Measurements from ENCODE around the gene SLC35F3.

The SLC35F3 gene

DNA sequence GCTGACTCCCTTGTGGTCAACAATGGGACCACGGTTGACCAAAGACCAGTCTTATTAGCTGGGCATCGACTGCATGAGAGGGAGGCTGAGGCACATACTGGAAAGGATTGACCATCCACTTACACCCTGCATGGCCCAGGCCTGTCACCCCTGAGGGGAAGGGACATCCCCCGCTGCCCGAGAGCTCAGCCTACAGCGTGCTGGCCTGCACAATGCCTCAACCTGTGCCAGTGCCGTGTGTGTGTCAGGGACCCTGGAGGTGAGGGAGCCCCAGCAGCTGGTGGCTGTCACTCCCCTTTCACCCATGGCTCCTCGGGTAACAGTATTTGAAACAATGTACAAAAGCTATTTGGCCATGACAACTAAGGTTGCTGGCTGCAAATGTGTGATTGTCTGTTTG is 67.3 kb downstream of the SLC35F3 start:
- no peak for DNase-seq

DNA sequence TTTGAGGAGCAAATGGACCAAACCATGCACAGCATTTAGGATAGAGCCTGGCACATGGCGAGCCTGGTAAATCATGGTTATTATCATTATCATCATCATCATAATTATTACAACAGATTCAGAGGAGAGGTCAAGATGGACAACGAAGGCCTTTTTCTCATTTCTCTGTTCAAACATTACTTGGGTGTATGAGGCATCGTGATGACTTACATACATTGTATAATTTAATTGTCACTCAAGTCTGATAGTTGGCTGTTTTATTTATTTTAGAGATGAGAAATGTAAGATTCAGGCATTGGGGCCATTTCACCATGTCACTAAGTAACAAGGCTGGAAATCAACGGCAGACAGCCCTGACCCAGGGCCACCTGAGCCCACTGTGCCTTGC is 68.1 kb downstream of the SLC35F3 start:
- DNase-seq: no peak

DNA sequence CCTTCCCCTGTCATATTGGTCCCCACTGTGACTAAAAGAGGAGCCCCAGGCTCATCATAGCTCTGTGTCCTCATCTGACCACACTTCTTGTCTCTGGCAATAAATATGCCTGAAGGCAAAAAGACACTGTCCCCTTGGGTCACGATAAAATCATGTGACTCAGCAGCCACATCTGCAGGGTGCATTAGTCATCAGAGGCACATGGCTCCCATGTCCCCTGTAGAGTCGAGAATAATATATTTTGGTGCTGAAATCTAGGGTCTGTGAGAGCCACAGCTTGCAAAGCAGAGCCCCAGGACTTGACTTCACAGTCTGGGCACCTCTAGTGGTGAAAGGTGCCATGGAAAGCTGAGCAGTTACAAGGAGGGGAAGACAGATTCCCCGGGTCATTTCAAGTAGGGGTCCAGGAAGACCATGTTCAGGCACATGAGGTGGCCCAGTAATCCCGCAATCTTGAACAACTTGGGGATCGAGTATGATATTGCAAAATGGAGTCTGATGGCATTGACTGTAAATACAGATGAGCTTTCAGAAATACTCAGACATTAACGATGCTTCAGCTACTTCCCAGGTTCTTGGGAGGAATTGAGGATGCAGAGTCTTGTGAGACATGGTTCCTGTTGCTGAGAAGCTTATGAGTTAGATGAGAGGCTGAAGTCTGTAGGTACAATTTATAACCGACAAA is 68.6 kb downstream of the SLC35F3 start:
- DNase-seq: no peak

DNA sequence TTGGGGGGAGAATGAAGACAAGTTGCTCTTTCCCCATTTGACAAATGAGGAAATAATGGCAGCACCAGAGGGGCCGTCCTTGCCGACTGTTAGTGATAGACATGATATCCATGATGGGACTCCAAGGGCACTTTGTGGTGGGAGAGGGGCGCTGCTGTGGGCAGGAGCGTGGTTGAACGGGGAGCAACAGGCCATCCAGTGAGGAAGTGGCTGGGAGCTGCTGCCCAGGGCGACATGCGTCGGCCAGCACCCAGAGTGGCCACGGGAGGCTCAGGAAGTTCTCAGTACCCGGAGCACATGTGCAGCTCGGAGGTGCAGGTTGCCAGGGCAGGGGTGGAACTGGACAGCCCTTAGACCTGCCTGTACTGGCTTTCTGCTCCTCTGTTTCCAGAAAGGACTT is 71.0 kb downstream of the SLC35F3 start:
- DNase-seq: no peak

DNA sequence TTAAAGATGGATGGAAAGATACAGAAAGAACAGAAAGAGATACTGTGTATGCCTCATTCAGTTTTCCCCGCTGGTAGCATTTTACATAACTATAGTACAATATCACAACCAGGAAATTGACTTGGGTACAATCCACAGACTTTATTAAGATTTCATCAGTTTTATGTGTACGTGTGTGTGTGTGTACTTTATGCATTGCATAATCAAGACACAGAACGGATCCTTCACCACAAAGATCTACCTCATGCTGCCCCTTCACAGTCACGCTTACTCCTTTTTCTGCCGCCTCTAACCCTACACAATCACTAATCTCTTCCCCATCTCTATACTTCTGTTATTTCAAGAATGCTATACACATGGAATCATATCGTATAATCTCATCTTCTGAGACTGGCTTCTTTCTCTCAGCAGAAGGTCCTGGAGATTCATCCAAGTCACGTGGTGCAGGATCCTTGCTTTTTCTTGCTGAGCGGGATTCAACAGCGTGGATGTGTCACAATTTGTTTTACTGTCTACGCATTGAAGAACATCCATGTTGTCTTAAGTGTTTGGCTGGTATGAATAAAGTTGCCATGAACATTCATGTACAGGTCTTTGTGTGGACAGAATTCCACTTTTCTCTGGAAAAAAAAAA is 76.7 kb downstream of the SLC35F3 start:
- no peak for DNase-seq

DNA sequence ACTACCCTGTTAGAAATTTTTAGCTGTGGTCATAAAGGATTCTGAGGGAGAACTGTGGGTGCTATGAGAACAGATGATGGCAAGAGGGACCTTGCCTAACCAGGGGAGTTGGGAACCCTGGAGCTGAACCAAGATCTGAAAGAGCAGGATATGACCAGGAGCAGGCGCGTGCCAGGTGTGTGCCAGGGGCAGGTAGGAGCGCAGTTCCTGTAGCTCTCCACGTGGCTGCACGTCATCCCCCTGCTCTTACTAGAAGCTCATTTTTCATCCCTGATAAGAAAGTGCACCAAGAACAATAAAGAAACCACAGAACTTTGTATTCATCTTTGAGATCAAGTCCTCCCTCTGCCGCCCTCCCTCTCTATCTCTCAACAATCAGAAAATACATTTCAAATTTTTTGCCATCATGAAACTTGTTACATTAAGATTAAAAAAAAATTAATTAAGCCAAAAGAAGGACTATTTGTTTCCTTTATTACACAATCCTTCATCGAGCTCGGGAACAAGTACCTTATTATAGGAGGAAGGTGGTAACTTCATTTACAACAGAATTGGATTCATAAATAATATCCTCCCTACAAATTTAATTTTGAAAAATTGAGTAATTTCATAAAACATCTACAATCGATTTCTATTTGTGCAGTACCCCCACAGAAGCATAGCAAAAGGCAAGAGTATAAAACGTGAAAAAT is 78.5 kb downstream of the SLC35F3 start:
- no peak for DNase-seq

DNA sequence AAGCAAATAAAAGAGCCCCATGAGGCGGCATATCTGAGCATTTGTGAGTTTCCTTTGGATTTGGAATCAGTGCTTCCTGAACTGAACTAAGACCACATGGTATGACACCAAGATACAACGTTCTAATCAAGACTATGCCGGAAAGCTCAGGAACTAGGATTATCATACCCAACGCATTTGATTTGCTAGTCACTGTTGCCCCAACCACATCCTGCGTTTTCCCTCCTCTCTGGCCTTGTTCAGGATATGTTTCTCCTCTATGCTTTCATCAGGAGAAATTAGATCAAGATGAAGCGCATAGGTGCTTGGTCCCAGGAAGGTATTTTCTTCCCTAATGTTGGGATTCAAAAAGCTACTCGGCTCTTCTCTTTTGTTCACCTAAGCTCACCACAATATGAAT is 79.3 kb downstream of the SLC35F3 start:
- DNase-seq: no peak

DNA sequence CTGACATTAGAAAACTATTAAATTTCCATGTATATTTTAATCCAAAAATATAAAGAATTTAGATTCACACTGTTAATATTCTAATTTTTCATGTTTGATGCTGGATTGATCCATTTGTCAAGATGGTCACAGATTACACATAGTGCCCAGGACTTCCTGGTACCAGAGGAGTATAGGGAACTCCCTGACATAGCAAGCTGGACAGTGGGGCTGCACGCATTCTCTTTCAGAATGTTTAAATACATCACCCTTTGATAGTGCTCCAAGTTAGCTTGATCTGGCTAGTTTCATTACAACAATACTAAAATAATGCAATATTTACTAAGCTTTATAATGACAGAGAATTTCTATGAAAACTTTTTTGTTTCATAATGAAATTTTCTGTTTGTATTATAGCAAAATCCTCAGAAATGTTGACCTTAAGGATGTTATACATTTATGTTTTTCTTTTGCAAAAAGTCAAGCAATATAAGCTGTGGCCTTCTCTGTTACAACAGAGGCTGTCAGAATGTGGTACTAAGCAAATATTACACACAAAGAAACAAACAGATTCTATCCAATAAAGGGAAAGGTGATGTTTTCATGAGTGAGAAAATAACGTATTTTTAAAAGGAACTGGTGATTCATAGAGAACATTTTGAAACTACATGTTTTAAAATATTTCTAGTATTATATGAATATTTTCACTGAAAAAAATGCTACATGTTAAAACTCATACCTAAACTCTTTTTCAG is 84.7 kb downstream of the SLC35F3 start:
- DNase-seq: no peak

DNA sequence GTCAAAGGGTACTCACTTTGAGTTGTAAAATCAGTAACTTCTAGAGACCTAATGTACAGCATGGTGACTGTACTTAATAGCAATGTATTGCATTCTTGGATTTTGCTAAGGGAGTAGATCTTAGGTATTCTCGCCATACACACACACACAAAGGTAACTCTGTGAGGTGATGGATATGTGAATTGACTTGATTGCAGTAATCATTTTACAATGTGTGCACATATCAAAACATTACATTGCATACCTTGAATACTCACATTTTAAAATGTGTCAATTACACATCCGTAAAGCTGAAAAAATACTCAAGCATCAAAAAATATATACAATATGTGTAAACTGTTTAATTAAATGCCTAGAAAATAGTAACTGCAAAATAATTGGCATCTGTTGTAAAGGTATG is 86.0 kb downstream of the SLC35F3 start:
- DNase-seq: no peak

DNA sequence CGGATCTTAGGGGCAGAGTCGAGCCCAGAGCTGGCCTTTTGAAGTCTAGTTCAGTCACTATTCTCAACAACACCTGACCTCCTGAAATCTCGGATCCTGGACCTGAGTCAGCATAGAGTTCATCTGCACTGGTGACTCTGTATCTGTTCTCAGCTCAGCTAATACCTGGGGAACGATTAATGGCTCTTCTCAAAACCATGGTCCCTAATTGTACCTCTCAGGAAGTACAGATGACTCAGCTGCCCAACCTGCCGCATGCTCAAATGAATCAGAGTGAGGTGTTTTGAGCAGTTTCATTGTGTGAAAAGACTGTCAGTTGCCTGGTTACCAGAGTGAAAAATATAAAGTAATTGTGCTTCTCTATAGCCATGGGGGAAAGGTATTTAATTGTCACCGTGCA is 89.2 kb downstream of the SLC35F3 start:
- peak in 2 of 51 donors; percentile 3 to 7 for DNase-seq

DNA sequence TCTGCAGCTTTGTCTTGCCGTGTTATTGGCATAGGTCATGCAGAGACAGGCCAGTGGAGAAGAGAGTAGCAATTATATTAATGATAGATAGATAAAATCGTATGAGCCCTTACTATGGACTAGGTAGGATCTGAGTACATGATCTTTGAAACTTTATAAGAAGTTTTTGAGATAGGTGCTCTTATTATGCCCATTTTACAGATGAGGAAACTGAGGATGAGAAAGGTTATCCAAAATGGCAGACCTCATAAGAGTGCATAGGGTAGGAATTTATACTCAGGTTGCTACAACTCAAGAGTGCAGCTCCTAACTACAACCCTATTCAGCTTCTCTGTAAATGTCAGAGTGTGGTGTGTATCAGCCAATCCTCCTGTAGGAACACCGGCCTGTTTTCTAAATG is 89.6 kb downstream of the SLC35F3 start:
- no peak for DNase-seq

DNA sequence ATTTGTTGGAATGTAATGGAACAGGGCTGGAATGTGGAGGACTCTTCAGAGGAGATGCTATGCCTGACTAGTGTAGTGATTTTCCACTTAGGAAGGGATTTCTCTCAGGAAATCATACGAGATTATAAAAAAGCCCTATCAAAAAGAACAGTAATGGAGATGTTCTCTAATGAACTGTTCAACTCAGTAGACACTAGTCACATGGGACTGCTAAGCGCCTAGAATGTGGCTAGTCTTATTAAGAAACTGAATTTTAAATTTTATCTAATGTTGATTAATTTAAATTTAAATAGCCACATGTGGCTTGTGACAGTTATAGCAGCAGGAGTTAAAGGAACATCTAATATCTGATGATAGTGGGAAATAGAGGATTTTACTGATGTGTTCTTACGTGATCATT is 94.0 kb downstream of the SLC35F3 start:
- no peak for DNase-seq

DNA sequence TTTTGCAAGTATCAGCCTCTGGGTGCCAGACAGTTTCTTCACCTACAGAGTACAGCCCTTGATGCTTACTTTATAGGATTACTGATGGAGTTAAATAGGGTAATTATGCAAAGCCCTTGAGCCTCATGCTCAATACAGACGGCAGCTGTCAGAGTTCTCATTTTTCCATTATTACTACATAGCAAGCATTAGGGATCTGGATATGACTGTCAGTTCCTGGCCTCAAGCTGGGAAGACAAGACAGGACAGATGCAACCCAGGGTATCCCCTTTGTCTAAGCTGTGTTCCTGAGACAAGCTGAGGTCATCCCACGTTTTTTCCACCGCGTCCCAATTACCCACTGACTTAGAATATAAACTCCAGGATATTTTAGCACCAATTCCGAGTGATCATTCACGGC is 94.4 kb downstream of the SLC35F3 start:
- DNase-seq: no peak

DNA sequence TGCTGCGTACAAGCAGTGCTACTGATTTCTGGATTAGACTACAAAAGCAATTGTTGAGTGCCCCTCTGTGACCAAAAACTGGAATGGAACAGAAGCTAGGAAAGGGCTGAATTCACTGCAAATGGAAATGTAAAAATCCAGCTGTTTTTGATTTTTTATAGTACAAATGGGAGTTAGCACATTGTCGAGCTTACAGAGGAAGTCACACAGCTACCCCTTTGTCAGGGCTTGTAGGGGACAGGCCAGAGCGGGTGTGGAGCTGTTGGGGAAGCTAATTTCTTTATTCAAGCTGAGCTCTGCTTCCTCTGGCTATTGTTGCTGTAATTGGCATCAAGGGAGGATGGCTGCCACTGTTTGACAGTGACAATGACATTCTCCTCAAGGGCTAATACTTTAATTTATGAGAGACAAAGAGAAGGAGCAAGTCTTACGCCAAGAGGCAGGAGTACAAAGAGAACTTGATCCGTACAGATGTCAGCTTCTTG is 96.1 kb downstream of the SLC35F3 start:
- peak in 9 of 51 donors; percentile 1 to 74 (median 15) for DNase-seq

DNA sequence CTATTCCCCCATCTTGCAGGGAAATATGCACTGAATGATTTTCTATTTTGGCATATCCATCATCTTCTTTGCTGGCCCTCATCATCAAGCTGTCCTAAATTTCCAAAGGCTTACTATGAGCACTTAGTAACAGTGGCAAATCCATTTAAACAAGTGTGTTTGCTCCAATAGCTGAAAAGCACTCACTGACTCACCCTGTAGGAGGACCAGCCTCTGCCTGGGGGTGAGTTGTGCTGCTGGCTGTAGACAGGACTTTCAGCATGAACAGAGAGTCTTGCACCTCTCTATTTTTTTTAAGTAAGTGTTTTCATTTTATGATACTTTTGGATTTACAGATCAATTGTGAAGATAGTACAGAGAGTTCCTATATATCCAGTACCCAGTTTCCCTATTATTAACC is 97.3 kb downstream of the SLC35F3 start:
- DNase-seq: no peak

DNA sequence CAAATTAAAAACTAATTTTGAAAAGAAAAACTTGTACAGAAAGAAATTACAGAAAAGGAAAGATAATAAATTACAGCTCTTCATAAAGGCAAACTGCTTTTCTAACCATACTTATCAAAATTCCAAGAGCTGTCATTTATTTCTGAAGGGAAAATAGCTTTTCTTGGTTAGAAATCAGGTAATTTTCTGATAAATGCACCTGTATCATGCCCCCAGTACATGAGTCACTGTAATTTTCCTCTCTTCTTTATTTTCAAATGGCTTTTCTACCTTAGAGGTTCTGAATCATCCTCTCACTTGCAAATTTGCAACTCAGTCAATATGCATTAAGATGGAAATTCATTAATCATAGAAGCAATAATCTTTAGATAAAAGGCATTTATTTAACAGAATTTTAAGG is 100.1 kb downstream of the SLC35F3 start:
- DNase-seq: no peak

DNA sequence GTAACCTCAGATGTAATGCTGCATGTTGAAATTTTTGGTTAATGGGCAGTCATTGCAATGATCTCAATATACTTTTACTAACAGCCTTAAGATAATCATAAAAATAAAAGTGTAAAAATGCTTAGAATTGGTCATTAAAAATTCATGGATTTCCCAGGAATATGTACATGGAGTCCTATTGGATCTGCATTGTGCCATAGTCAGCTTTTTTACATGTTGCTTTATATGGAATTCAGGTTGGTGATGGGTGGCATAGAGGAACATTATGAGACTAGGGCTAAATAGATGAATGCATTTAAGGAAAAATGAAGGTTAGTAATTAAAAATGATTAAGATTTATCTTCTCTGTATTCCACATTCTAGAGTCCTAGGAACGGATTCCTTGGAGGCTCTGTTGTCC is 103.2 kb downstream of the SLC35F3 start:
- no peak for DNase-seq

DNA sequence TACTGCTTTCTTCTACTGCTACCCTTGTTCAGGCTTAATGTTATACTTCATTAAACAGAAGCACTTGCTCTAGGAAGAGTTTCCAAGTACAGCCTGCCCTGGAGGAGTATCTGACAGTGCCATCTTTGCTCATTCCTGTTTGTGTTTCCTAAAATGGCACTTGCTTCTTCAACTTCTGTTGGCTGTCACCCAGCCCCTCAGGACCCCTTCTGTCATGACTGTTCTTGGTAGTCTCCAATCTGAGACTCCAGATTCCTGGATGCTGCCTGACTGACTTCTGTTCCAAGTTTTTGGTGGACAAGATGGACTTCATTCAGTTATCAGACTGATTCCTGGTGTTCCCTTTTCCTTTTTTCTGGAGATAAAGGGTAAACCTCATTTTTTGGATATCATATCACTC is 104.1 kb downstream of the SLC35F3 start:
- no peak for DNase-seq

DNA sequence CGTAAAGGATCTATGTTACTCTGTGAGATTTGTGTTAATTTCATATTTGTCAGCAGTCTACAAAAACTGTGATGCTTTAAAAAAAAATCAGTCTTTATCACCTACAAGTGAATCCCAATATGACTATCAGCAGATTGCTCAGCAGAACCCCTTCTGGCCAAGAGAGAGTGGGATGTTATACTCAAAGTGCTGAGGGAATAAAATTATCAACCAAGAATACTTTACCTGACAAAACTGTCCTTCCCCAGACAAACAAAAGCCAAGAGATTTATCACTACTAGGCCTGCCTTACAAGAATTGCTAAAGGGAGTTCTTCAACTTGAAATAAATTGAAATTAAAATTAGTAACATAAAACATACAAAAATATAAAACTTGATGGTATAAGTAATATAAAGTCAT is 105.2 kb downstream of the SLC35F3 start:
- DNase-seq: no peak

DNA sequence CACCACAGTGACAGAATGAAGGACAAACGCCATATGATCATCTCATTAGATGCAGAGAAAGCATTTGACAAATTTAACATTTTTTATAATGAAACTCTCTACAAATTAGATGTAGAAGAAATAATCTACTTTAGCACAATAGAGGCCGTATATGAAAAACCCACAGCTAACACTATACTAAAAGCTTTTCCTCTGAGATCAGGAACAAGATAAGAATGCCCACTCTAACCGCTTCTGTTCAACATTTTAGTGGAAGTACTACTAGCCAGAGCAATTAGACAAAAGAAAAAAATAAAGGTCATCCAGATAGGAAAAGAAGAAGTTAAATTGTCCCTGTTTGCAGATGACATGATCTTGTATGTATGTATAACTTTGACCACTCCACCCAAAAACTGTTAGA is 109.7 kb downstream of the SLC35F3 start:
- no peak for DNase-seq

DNA sequence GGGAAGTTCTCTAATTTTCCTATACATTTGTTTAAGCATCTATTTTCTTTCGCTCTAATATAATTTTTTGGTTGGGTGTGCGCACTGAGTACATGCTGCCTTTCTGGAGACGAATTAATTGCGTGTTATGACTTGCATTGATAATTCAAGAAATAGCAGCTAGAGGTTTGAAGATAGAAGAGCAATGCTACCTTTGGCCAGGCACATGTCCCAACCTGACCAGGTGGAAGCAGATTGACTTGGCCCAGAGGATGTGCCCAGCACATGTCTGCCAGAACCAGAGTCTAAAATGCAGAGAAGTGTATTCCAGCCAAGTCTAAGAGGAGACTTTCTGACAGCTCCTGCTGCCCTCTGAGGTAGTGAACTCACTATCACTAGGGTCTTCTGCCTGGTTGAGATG is 114.3 kb downstream of the SLC35F3 start:
- no peak for DNase-seq

DNA sequence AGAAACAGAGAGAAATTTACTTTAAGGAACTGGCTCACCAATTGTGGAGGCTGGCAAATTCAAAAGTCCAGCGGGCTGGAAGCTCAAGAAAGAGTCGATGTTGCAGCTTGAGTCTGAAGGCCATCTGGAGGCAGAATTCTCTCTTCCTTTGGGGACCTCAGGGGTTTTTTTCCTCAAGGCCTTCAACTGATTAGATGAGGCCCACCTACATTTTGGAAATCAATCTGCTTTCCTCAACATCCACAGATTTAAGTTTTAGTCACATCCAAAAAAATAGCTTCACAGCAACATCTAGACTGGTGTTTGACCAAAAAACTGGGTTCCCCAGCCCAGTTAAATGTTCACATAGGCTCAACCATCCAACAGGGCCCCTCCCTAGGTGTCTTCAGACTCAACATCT is 114.9 kb downstream of the SLC35F3 start:
- no peak for DNase-seq

Data from hypothalamus (tissue), 51 donors.